Epithelial cell of esophagus (primary cell): ENCODE results near the gene RGL3.

ENCODE experiments used
- DNase-seq: peaks from one replicate; pipeline ENCODE4 v3.0.0; 2010; ENCODE audit warnings: low read depth
- H3K4me3 ChIP-seq: 2 replicates; pipeline ENCODE4 v1.5.1; 2011; ENCODE audit warnings: mild to moderate bottlenecking, low read length, control low read depth
- TF ChIP-seq, protein P1 (sequence below): IDR thresholded peaks from 2 replicates; pipeline ENCODE4 v1.5.1; 2011; ENCODE audit warnings: low read depth, mild to moderate bottlenecking, low read length, control low read depth, inconsistent platforms; ENCODE audit not compliant: insufficient read depth; ENCODE audit errors: missing control alignments

Gene RGL3

DNA sequence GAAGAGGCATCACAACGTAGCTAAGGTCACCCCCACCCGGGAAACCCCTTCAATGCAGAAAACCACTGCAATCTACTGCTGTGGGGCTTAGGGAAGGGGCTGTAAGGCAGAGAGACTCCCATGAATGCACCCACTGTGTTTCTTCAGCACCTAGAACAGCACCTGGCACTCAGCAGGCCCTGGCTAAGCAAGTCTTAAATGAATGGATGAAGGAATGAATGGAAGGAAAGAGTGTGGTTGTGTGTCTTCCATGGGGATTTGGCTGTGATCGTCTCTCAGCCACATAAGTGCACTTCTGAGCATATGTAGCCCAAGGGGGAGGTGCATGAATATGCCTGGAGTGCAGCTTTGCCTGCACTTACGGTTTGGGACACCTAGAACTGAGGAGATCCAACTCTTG lies 69.9 kb downstream of the RGL3 start:
- H3K4me3 ChIP-seq = no peak overlapping the region
- TF ChIP-seq, protein P1, sequence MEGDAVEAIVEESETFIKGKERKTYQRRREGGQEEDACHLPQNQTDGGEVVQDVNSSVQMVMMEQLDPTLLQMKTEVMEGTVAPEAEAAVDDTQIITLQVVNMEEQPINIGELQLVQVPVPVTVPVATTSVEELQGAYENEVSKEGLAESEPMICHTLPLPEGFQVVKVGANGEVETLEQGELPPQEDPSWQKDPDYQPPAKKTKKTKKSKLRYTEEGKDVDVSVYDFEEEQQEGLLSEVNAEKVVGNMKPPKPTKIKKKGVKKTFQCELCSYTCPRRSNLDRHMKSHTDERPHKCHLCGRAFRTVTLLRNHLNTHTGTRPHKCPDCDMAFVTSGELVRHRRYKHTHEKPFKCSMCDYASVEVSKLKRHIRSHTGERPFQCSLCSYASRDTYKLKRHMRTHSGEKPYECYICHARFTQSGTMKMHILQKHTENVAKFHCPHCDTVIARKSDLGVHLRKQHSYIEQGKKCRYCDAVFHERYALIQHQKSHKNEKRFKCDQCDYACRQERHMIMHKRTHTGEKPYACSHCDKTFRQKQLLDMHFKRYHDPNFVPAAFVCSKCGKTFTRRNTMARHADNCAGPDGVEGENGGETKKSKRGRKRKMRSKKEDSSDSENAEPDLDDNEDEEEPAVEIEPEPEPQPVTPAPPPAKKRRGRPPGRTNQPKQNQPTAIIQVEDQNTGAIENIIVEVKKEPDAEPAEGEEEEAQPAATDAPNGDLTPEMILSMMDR = no peak
- DNase-seq = no peak

GRCh38 chr19:11347546-11348039 lies 71.5 kb downstream of the RGL3 start:
- TF ChIP-seq, protein P1 = no peak
- H3K4me3 ChIP-seq = no peak overlapping the region
- no peak for DNase-seq

DNA sequence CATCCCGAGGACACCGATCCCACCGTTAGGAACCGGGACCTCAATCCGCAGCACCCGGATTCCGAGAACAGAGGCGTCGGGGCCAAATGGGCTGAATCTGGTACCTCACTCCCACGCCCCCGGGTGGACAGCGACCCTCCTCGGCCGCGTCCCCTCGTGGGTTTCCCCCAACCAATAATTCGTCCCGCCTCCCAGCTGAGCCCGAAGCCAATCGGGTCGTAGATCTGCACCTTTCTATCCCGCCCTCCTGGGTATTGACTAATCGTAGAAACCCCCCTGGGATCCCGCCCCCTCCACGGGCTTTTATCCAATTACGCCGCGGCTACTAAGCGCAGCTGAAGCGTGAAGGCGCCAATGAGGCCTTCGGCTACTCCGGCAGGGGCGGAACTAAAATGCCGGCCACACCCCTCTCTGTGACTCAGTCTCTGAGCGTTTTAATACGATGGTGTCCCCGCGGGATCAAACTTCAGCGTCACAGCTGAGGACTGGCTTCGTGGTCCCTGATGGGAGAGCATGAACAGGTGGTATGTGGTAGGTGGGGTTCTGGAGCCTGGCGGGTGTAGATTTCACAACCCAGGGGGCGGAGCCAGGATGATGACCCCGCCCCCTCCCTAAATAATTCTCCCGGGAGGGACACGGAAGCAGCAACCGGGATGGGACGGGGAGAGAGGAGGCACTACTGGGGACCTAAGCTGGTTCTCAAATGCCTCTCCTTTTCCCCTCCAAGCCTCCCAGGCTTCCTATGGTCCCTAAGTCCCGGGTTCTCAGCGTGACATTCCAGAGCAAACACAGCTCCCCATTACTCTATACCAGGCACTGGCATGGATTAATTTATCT lies 72.8 kb downstream of the RGL3 start, which contains the start of the genes CCDC159 and TMEM205:
TSS of gene CCDC159 (plus strand) at position 416 of the 837 bp plus-strand sequence. CDS start at position 504, 88 bp downstream.
TSS of gene TMEM205 (minus strand) at position 165 of the 837 bp plus-strand sequence. CDS start 649 bp downstream, outside the sequence.
- peak within 1 kb of the TSS; percentile 85 for H3K4me3 ChIP-seq
- TF ChIP-seq, protein P1 = no peak
- peak; percentile 99 for DNase-seq

DNA sequence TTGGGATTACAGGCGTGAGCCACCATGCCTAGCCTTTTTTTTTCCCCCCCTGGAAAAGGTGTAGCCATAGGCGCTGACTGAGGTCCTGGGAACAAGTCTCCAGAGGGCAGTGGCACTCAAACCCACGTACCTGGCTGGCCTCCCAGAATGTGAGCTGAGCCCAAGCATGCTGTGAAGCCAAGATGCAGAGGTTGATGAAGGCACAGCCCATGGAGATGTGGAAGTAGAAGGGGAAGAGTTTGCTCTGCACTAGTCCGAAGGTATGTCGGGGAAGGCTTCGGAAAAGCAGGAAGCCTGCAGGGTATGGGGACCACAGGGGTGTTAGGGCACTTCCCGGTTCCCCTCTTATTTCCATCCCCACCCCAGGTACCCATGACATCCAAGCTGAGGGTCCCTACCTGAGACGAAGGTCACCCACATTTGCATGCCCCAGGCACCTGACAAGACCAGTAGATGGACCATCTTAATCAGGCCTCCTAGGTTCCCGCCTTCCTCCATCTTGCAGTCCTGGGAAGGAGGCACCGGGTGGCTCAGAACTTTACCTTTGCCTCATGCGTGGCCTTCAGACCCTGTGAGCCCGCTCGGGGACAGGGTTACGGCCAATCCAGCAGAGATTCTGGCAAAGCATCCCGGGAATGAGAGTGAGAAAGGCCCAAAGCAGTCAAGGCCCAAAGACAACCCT lies 73.9 kb downstream of the RGL3 start:
- no peak for DNase-seq
- TF ChIP-seq, protein P1 = no peak
- peak overlapping the region; percentile 85 for H3K4me3 ChIP-seq
